A549 treated with AZD9567 at 1 μM for 4 hours (cell line): ENCODE results near the gene ASAH2. TPM values are rescaled to one million over a fixed set of nuclear protein-coding genes. Genes with fewer than 3 reads are reported as not detected.

ENCODE experiments used
- total RNA-seq: library from RNA; stranded (reverse); fragments of 200-300 nt; extraction: Qiagen RNA extraction; gene quantifications from 5 replicates; pipeline ENCODE4 v1.2.3, GENCODE V29; 2022; ENCODE audit not compliant: insufficient read depth

Gene ASAH2
- total RNA-seq = 2.3 to 3.4 TPM (median 2.7 TPM) in 4 of 5 replicates, not detected in the other

GRCh38 chr10:50251394-50251793, at the start of gene ASAH2:
Gene ASAH2 (minus strand): TSS chr10:50251516. CDS start chr10:50248610, 2,906 bp downstream.

Other genes with a start within 250 kb of the ASAH2 start
- gene WASHC2A, start 183.6 kb downstream of the ASAH2 start, total RNA-seq = 10.8 to 13.6 TPM (median 11.8 TPM) in 5 replicates